NCI-H146 treated with DMSO at 0.1 percent for 48 hours (cell line): ENCODE measurements around the gene ALDOB.
"Not testable (repeated sequence)": the region's sequence is repeated elsewhere in the genome, so short reads cannot be mapped to it uniquely, and the experiment has no call there.

Source experiments
- DNase-seq: peaks from one replicate; lab custom pipeline; 2025; ENCODE audit not compliant: unreplicated experiment; lab: John Stamatoyannopoulos, UW

The ALDOB gene

GRCh38 chr9:101388507-101388993 lies 47.0 kb downstream of the ALDOB start:
- DNase-seq, result peak; percentile 4

GRCh38 chr9:101387871-101388506 lies 47.6 kb downstream of the ALDOB start:
- DNase-seq, result peak; percentile 44

GRCh38 chr9:101384873-101385536 lies 50.6 kb downstream of the ALDOB start, which contains the start of gene BAAT:
BAAT (minus strand) TSS chr9:101385006; CDS start chr9:101371404, 13,602 bp downstream.
- DNase-seq, result not testable (repeated sequence)

GRCh38 chr9:101383361-101383760 lies 52.2 kb downstream of the ALDOB start:
- DNase-seq, result no peak

- DNase-seq, result no peak
Measured at GRCh38 chr9:101381833-101382342, 53.7 kb downstream of the ALDOB start.

GRCh38 chr9:101381118-101381517 lies 54.5 kb downstream of the ALDOB start:
- no peak for DNase-seq

- DNase-seq, result no peak
Measured at GRCh38 chr9:101380295-101380694, 55.3 kb downstream of the ALDOB start.

GRCh38 chr9:101376111-101376848 lies 59.3 kb downstream of the ALDOB start:
- no peak for DNase-seq

GRCh38 chr9:101375546-101375945 lies 60.0 kb downstream of the ALDOB start:
- no peak for DNase-seq

GRCh38 chr9:101372327-101373118 lies 63.1 kb downstream of the ALDOB start:
- DNase-seq, result no peak

- DNase-seq, result no peak
Measured at GRCh38 chr9:101371813-101372212, 63.8 kb downstream of the ALDOB start.
